H1 (cell line): ENCODE measurements around the gene FOXJ2. TPM values are rescaled to one million over a fixed set of nuclear protein-coding genes. Genes with fewer than 3 reads are reported as not detected.

ENCODE experiments used
- SUZ12 ChIP-seq: fragments of 200-600 bp; sonication (generic); IDR thresholded peaks from 2 replicates; pipeline ENCODE4 v1.6.1; 2012; ENCODE audit warnings: mild to moderate bottlenecking, inconsistent platforms, low read length, moderate library complexity, mixed read lengths
- polyA plus RNA-seq, 7 experiments: library from polyadenylated mRNA; depleted of rRNA in 3 of 7; stranded (reverse) in 5 of 7; unstranded in 2 of 7; fragments of >200 nt in 5 of 7; fragments of 200-250 nt in 2 of 7; gene quantifications; 1 replicate in 5 of 7; 2 replicates in 1 of 7; 4 replicates in 1 of 7; pipeline versions ENCODE4 v1.2.1 to v1.2.3, GENCODE V29; 2011 to 2013; ENCODE audit warnings: missing spikeins in 2 of 7, mixed read lengths in 2 of 7
- total RNA-seq: library from RNA; stranded (reverse); fragmentation: NEBNext Ultra II Directional; extraction: Animal tissue kit (Norgen Biotek cat#: 25700); gene quantifications from 2 replicates; pipeline ENCODE4 v1.2.1, GENCODE V29; 2021
- TF ChIP-seq, protein P1 (sequence below): fragments of 300-600 bp; sonication (generic); IDR thresholded peaks from 2 replicates; pipeline ENCODE4 v1.7.1; 2012; ENCODE audit warnings: low read length, moderate library complexity, mild to moderate bottlenecking, inconsistent platforms; ENCODE audit not compliant: insufficient replicate concordance

FOXJ2 gene
- total and polyA plus RNA-seq, 2 of the 8 experiments (the other 6 are each of a cell fraction or from before 2014, with no cell fraction given): 4.2 to 9.3 TPM

DNA sequence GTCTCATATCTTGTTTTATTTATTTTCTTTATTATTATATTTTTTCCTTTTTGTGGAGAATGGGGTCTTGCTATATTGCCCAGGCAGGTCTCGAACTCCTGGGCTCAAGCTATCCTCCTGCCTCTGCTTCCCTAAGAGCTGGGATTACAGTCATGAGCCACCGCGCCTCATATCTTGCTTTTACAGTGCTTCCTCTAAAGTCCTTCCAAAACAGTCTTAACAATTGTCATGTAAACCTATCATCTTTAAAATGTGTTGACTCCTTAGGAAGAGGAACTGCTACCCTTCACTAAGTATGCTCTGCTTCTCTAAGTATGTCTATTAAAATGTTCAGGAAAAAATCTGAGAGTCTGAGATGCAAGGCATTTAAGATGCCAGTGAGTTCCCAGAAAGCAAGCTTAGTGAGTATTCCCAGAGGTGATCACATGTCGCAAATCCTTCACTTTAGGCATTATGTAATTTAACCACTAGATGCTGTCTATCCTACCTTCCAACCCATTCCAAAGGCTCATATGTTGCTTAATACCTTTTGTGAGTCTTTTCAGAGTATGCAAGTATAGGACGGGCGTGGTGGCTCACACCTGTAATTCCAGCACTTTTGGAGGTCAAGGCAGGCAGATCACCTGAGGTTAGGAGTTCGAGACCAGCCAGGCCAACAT, 19.7 kb upstream of the FOXJ2 start (continued):
- TF ChIP-seq, protein P1, sequence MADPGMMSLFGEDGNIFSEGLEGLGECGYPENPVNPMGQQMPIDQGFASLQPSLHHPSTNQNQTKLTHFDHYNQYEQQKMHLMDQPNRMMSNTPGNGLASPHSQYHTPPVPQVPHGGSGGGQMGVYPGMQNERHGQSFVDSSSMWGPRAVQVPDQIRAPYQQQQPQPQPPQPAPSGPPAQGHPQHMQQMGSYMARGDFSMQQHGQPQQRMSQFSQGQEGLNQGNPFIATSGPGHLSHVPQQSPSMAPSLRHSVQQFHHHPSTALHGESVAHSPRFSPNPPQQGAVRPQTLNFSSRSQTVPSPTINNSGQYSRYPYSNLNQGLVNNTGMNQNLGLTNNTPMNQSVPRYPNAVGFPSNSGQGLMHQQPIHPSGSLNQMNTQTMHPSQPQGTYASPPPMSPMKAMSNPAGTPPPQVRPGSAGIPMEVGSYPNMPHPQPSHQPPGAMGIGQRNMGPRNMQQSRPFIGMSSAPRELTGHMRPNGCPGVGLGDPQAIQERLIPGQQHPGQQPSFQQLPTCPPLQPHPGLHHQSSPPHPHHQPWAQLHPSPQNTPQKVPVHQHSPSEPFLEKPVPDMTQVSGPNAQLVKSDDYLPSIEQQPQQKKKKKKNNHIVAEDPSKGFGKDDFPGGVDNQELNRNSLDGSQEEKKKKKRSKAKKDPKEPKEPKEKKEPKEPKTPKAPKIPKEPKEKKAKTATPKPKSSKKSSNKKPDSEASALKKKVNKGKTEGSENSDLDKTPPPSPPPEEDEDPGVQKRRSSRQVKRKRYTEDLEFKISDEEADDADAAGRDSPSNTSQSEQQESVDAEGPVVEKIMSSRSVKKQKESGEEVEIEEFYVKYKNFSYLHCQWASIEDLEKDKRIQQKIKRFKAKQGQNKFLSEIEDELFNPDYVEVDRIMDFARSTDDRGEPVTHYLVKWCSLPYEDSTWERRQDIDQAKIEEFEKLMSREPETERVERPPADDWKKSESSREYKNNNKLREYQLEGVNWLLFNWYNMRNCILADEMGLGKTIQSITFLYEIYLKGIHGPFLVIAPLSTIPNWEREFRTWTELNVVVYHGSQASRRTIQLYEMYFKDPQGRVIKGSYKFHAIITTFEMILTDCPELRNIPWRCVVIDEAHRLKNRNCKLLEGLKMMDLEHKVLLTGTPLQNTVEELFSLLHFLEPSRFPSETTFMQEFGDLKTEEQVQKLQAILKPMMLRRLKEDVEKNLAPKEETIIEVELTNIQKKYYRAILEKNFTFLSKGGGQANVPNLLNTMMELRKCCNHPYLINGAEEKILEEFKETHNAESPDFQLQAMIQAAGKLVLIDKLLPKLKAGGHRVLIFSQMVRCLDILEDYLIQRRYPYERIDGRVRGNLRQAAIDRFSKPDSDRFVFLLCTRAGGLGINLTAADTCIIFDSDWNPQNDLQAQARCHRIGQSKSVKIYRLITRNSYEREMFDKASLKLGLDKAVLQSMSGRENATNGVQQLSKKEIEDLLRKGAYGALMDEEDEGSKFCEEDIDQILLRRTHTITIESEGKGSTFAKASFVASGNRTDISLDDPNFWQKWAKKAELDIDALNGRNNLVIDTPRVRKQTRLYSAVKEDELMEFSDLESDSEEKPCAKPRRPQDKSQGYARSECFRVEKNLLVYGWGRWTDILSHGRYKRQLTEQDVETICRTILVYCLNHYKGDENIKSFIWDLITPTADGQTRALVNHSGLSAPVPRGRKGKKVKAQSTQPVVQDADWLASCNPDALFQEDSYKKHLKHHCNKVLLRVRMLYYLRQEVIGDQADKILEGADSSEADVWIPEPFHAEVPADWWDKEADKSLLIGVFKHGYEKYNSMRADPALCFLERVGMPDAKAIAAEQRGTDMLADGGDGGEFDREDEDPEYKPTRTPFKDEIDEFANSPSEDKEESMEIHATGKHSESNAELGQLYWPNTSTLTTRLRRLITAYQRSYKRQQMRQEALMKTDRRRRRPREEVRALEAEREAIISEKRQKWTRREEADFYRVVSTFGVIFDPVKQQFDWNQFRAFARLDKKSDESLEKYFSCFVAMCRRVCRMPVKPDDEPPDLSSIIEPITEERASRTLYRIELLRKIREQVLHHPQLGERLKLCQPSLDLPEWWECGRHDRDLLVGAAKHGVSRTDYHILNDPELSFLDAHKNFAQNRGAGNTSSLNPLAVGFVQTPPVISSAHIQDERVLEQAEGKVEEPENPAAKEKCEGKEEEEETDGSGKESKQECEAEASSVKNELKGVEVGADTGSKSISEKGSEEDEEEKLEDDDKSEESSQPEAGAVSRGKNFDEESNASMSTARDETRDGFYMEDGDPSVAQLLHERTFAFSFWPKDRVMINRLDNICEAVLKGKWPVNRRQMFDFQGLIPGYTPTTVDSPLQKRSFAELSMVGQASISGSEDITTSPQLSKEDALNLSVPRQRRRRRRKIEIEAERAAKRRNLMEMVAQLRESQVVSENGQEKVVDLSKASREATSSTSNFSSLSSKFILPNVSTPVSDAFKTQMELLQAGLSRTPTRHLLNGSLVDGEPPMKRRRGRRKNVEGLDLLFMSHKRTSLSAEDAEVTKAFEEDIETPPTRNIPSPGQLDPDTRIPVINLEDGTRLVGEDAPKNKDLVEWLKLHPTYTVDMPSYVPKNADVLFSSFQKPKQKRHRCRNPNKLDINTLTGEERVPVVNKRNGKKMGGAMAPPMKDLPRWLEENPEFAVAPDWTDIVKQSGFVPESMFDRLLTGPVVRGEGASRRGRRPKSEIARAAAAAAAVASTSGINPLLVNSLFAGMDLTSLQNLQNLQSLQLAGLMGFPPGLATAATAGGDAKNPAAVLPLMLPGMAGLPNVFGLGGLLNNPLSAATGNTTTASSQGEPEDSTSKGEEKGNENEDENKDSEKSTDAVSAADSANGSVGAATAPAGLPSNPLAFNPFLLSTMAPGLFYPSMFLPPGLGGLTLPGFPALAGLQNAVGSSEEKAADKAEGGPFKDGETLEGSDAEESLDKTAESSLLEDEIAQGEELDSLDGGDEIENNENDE: no peak
- TF ChIP-seq SUZ12: no peak
